Ascending aorta (tissue), 2 donors: ENCODE measurements around the gene SH2D7. TPM values are rescaled to one million over a fixed set of nuclear protein-coding genes. Genes with fewer than 3 reads are reported as not detected.

Experiments used
- DNase-seq, 2 donors: peaks; one replicate each; pipeline ENCODE4 v3.0.0-alpha.2; 2019; ENCODE audit warnings: low spot score in 2 of 2
- H3K27ac ChIP-seq, 2 donors: fragments of 200-600 bp; sonication (generic); one replicate each; pipeline ENCODE4 v1.5.1; 2016 to 2017; ENCODE audit warnings: mild to moderate bottlenecking in 1 of 2
- H3K27me3 ChIP-seq: fragments of 200-600 bp; sonication (generic); one replicate; pipeline ENCODE4 v1.5.1; 2017
- H3K36me3 ChIP-seq, 2 donors: fragments of 200-600 bp; sonication (generic); one replicate each; pipeline ENCODE4 v1.5.1; 2016
- H3K4me1 ChIP-seq, 2 donors: fragments of 200-600 bp; sonication (generic); one replicate each; pipeline ENCODE4 v1.5.1; 2016 to 2017; ENCODE audit warnings: mild to moderate bottlenecking in 1 of 2
- H3K4me3 ChIP-seq, 2 donors: fragments of 200-600 bp; sonication (generic); one replicate each; pipeline ENCODE4 v1.5.1; 2016 to 2017; ENCODE audit warnings: mild to moderate bottlenecking in 1 of 2
- H3K9me3 ChIP-seq, 2 donors: fragments of 200-600 bp; sonication (generic); one replicate each; pipeline ENCODE4 v1.5.1; 2016
- CTCF ChIP-seq, 3 experiments: fragments of 200-600 bp in 2 of 3; fragments of 450-650 bp in 1 of 3; sonication (generic) in 2 of 3; IDR thresholded peaks; one replicate each; pipeline ENCODE4 v1.5.1; 2016 to 2019; ENCODE audit warnings: antibody characterized with exemption in 3 of 3, mild to moderate bottlenecking in 1 of 3, moderate library complexity in 1 of 3
- intact Hi-C: fragments of 100-400 bp; cut with DNase I; formaldehyde crosslinking; loops from one replicate; pipeline ENCODE4 v1.15.1; 2023
- total RNA-seq: library from RNA; depleted of rRNA; stranded (reverse); fragments of >200 nt; gene quantifications from one replicate; pipeline ENCODE4 v1.1.0, GENCODE V29; 2016

Gene SH2D7
- total RNA-seq, 1 donor from 2014 or later: not detected

- H3K4me1 ChIP-seq: peaks cover 0 to 18% of the 10 kb centered on the region in 2 donors
- H3K9me3 ChIP-seq: no peaks in the 10 kb centered on the region
- no peaks in the 10 kb centered on the region for H3K27me3 ChIP-seq
- no peak overlapping the region for H3K4me3 ChIP-seq
- TF ChIP-seq CTCF (IDR thresholded peaks at IDR 0.05): no peak
- H3K27ac ChIP-seq: no peak overlapping the region
- intact Hi-C loops: loop anchor here (5.0 to 10.0 kb wide), 3 partner anchors 68 to 665 kb away; partner anchors contain the start of gene IDH3A
- no peak for DNase-seq
- no peaks in the 10 kb centered on the region for H3K36me3 ChIP-seq
Measured at GRCh38 chr15:78079298-78080087, 12.9 kb upstream of the SH2D7 start.

GRCh38 chr15:78080088-78080460 is 12.3 kb upstream of the SH2D7 start:
- no peaks in the 10 kb centered on the region for H3K27me3 ChIP-seq
- no peak for DNase-seq
- no peak for TF ChIP-seq CTCF (IDR thresholded peaks at IDR 0.05)
- no peaks in the 10 kb centered on the region for H3K36me3 ChIP-seq
- no peak overlapping the region for H3K4me3 ChIP-seq
- intact Hi-C loops: no loop called here
- H3K4me1 ChIP-seq: peaks cover 0 to 14% of the 10 kb centered on the region in 2 donors
- H3K27ac ChIP-seq: no peak overlapping the region
- H3K9me3 ChIP-seq: no peaks in the 10 kb centered on the region

- no peak for TF ChIP-seq CTCF (IDR thresholded peaks at IDR 0.05)
- intact Hi-C loops: no loop called here
- no peak for DNase-seq
- H3K4me3 ChIP-seq: no peak overlapping the region
- no peak overlapping the region for H3K27ac ChIP-seq
- H3K27me3 ChIP-seq: no peaks in the 10 kb centered on the region
- H3K9me3 ChIP-seq: no peaks in the 10 kb centered on the region
- H3K4me1 ChIP-seq: peaks cover 0 to 6% of the 10 kb centered on the region in 2 donors
- H3K36me3 ChIP-seq: no peaks in the 10 kb centered on the region
Measured at GRCh38 chr15:78082106-78082742, 10.1 kb upstream of the SH2D7 start.

GRCh38 chr15:78082743-78083110 is 9.6 kb upstream of the SH2D7 start:
- H3K27me3 ChIP-seq: no peaks in the 10 kb centered on the region
- H3K9me3 ChIP-seq: no peaks in the 10 kb centered on the region
- H3K4me3 ChIP-seq: no peak overlapping the region
- H3K4me1 ChIP-seq: peaks cover 0 to 6% of the 10 kb centered on the region in 2 donors
- no peak for DNase-seq
- no peak overlapping the region for H3K27ac ChIP-seq
- no peaks in the 10 kb centered on the region for H3K36me3 ChIP-seq
- intact Hi-C loops: no loop called here
- TF ChIP-seq CTCF (IDR thresholded peaks at IDR 0.05): no peak

- intact Hi-C loops: no loop called here
- DNase-seq: no peak
- no peak for TF ChIP-seq CTCF (IDR thresholded peaks at IDR 0.05)
- no peaks in the 10 kb centered on the region for H3K36me3 ChIP-seq
- no peak overlapping the region for H3K4me3 ChIP-seq
- no peak overlapping the region for H3K27ac ChIP-seq
- no peaks in the 10 kb centered on the region for H3K27me3 ChIP-seq
- H3K4me1 ChIP-seq: peaks cover 0 to 2% of the 10 kb centered on the region in 2 donors
- H3K9me3 ChIP-seq: no peaks in the 10 kb centered on the region
Measured at GRCh38 chr15:78083186-78083585, 9.2 kb upstream of the SH2D7 start.
